GM12875 (cell line): Measurements from ENCODE around the gene CCDC27.
A peak's percentile ranks its signal among the peaks of the same experiment; 100 is the strongest.
"Not testable (repeated sequence)": the region's sequence is repeated elsewhere in the genome, so short reads cannot be mapped to it uniquely, and the experiment has no call there.

Experiments used
- H3K4me3 ChIP-seq: one replicate; pipeline ENCODE4 v1.5.1; 2011; ENCODE audit warnings: low read depth, low read length, control low read depth
- TF ChIP-seq, protein P1 (sequence below): IDR thresholded peaks from 2 replicates; pipeline ENCODE4 v1.5.1; 2011; ENCODE audit warnings: low read depth, mild to moderate bottlenecking, control low read depth, inconsistent platforms, low read length, moderate library complexity, borderline replicate concordance; ENCODE audit not compliant: insufficient read depth

CCDC27 gene

GRCh38 chr1:3717715-3718601, 34.3 kb upstream of the CCDC27 start:
- TF ChIP-seq, protein P1, sequence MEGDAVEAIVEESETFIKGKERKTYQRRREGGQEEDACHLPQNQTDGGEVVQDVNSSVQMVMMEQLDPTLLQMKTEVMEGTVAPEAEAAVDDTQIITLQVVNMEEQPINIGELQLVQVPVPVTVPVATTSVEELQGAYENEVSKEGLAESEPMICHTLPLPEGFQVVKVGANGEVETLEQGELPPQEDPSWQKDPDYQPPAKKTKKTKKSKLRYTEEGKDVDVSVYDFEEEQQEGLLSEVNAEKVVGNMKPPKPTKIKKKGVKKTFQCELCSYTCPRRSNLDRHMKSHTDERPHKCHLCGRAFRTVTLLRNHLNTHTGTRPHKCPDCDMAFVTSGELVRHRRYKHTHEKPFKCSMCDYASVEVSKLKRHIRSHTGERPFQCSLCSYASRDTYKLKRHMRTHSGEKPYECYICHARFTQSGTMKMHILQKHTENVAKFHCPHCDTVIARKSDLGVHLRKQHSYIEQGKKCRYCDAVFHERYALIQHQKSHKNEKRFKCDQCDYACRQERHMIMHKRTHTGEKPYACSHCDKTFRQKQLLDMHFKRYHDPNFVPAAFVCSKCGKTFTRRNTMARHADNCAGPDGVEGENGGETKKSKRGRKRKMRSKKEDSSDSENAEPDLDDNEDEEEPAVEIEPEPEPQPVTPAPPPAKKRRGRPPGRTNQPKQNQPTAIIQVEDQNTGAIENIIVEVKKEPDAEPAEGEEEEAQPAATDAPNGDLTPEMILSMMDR, result no peak

DNA sequence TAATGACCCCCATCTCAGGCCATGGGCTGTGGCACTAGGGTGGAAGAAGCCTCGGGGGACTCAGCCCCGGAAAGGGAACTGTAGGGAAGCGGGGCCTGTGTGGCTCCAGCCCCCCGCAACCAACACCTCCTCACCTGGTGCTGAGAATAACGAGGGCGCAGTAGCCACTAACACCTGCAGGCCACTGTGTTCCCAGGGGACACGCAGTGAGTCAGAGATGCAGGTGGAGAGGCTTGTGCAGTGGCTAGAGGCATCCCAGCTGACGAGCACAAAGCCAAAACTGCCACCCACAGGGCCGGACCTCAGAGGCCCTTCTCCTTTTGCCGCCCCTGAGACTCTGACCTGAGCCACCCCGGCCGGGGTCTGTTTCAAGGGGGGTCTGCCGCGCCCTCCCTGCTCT, 33.5 kb upstream of the CCDC27 start:
- TF ChIP-seq, protein P1, result no peak
- no peak overlapping the region for H3K4me3 ChIP-seq

More at GRCh38 chr1:3717715-3718601, 34.3 kb upstream of the CCDC27 start:
- no peak overlapping the region for H3K4me3 ChIP-seq

DNA sequence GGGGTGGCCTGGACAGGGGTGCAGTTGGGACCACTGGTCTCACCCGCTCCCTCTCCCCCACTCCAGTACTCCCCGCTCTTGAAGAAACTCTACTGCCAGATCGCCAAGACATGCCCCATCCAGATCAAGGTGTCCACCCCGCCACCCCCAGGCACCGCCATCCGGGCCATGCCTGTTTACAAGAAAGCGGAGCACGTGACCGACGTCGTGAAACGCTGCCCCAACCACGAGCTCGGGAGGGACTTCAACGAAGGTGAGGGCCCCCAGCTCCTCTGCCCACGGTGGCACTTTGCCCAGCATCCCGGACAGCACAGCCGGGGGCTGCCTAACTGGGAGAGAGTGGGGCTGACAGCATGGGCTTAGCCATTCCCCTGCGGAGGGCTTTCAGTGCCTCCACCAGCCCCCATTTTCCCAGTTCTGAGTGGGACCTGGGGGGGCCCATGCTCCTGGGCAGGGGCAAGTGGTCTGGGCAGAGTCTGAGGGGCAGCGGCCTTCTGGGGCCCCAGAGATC, 30.2 kb upstream of the CCDC27 start:
- no peak overlapping the region for H3K4me3 ChIP-seq
- TF ChIP-seq, protein P1, result no peak

- H3K4me3 ChIP-seq, result no peak overlapping the region
- TF ChIP-seq, protein P1, result no peak
These were observed 29.4 kb upstream of the CCDC27 start for GRCh38 chr1:3722846-3723245.

- TF ChIP-seq, protein P1, result peak; percentile 95
- not testable (repeated sequence) for H3K4me3 ChIP-seq
These were observed 27.7 kb upstream of the CCDC27 start for GRCh38 chr1:3724416-3725030.

- H3K4me3 ChIP-seq, result no peak overlapping the region
- TF ChIP-seq, protein P1, result no peak
These were observed 26.9 kb upstream of the CCDC27 start for GRCh38 chr1:3725366-3725765.
